ENCODE results near the gene BIRC6.

The BIRC6 gene

DNA sequence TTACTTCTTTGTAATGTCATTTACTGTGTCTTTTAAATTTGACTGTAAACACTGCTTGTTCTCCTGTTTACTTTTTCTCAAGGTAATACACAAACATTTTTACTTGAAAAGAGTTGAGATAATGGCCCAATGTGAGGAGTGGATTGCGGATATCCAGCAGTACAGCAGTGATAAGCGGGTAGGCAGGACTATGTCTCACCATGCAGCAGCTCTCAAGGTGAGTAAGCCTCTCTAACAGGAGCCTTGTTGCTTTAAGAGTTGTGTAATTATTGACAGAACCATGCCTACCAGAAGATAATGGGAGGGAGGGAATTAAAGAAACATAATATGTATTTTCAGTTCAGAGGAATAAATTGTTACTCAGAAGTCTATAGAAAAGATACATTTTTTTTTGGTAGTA, 254.5 kb downstream of the BIRC6 start:
- Histone ChIP-seq H3K27ac (ENCODE audit: low read depth, low read length) (no peak overlapping the region), H3K4me3 (ENCODE audit: low read length) (no peak overlapping the region), H3K36me3 (ENCODE audit: control insufficient read depth, insufficient read depth, low read length) (peaks cover 18% of the 10 kb centered on the region), H3K9ac (ENCODE audit: low read length) (no peak overlapping the region), H3K27me3 (ENCODE audit: control insufficient read depth, insufficient read depth, low read length) (no peaks in the 10 kb centered on the region), H3K4me1 (ENCODE audit: control insufficient read depth, insufficient read depth, low read length) (no peaks in the 10 kb centered on the region)

GRCh38 chr2:32611771-32612170, 254.9 kb downstream of the BIRC6 start:
- H3K9ac ChIP-seq (ENCODE audit: low read length), result no peak overlapping the region
- no peak overlapping the region for H3K27ac ChIP-seq (ENCODE audit: low read depth, low read length)
- no peak overlapping the region for H3K4me3 ChIP-seq (ENCODE audit: low read length)
- H3K27me3 ChIP-seq (ENCODE audit: control insufficient read depth, insufficient read depth, low read length), result no peaks in the 10 kb centered on the region
- no peaks in the 10 kb centered on the region for H3K4me1 ChIP-seq (ENCODE audit: control insufficient read depth, insufficient read depth, low read length)
- peaks cover 18% of the 10 kb centered on the region for H3K36me3 ChIP-seq (ENCODE audit: control insufficient read depth, insufficient read depth, low read length)

DNA sequence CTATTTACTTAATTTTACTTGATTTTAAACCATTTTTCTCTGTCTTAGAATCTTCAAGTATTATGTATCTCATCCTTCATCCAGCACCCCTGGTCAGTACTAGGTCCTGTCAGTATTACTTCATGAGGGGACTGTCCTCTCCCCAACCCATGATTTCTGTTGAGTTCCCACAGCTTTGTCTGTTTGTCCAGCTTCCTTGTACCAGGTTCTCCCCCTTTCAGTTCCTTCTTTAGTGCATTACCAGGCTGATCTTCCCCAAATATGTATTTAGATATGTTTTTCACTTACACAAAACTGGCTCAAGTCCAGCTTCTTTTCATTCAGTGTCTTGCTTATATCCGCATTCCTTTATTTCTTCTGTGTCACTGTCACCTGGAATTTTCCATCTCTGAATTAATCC, 257.3 kb downstream of the BIRC6 start:
- peaks cover 24% of the 10 kb centered on the region for H3K36me3 ChIP-seq (ENCODE audit: control insufficient read depth, insufficient read depth, low read length)
- no peak overlapping the region for H3K4me3 ChIP-seq (ENCODE audit: low read length)
- H3K4me1 ChIP-seq (ENCODE audit: control insufficient read depth, insufficient read depth, low read length), result no peaks in the 10 kb centered on the region
- H3K9ac ChIP-seq (ENCODE audit: low read length), result no peak overlapping the region
- H3K27ac ChIP-seq (ENCODE audit: low read depth, low read length), result no peak overlapping the region
- H3K27me3 ChIP-seq (ENCODE audit: control insufficient read depth, insufficient read depth, low read length), result no peaks in the 10 kb centered on the region

DNA sequence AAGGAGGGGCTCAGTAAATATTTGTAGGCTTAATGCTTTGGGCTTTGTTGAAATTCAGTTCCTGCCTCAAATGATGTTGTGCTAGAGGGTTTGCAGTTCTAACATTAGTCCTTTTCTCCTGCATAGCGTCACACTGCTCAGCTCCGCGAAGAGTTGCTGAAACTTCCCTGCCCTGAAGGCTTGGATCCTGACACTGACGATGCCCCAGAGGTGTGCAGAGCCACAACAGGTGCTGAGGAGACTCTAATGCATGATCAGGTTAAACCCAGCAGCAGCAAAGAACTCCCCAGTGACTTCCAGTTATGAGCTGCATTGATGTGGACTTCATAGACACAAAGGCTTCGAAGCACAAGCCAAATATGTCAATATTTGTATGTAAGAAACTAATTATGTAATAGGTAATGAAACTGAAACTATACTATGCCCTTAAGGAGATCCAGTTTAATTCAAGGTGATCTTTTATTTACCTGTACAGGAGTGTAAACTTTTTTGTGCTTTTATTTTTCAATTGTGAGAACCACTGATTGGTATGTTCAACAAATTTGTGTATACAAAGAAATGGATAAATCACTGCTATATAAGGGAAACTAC, 260.9 kb downstream of the BIRC6 start:
- no peak overlapping the region for H3K9ac ChIP-seq (ENCODE audit: low read length)
- H3K27ac ChIP-seq (ENCODE audit: low read depth, low read length), result no peak overlapping the region
- H3K36me3 ChIP-seq (ENCODE audit: control insufficient read depth, insufficient read depth, low read length), result peaks cover 16% of the 10 kb centered on the region

GRCh38 chr2:32622570-32623310, 265.9 kb downstream of the BIRC6 start:
- Histone ChIP-seq H3K27ac (ENCODE audit: low read depth, low read length) (no peak overlapping the region), H3K9ac (ENCODE audit: low read length) (no peak overlapping the region), H3K4me3 (ENCODE audit: low read length) (no peak overlapping the region), H3K36me3 (ENCODE audit: control insufficient read depth, insufficient read depth, low read length) (peaks cover 1% of the 10 kb centered on the region), H3K27me3 (ENCODE audit: control insufficient read depth, insufficient read depth, low read length) (no peaks in the 10 kb centered on the region), H3K4me1 (ENCODE audit: control insufficient read depth, insufficient read depth, low read length) (no peaks in the 10 kb centered on the region)

More for the DNA sequence above, 260.9 kb downstream of the BIRC6 start:
- Histone ChIP-seq H3K4me1 (ENCODE audit: control insufficient read depth, insufficient read depth, low read length) (no peaks in the 10 kb centered on the region), H3K4me3 (ENCODE audit: low read length) (no peak overlapping the region), H3K27me3 (ENCODE audit: control insufficient read depth, insufficient read depth, low read length) (no peaks in the 10 kb centered on the region)

DNA sequence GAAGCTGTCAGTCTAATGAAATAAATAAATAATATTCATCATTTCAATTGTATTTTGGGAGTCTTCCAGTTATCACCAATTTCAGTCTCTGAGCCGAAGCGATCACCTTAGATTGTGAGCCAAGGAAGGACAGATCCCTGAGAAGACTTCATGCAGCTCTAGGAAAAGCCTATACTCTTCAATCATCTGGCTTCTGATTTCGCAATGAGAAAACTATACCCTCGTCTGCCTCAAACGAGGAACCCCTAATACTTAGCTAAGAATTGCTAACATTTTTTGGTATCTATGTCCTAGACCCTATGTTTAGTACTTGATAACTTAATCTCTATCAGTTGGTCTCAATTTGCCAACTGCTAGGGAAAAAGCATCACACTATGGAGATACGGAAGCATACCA, 266.5 kb downstream of the BIRC6 start:
- Histone ChIP-seq H3K36me3 (ENCODE audit: control insufficient read depth, insufficient read depth, low read length) (no peaks in the 10 kb centered on the region), H3K9ac (ENCODE audit: low read length) (no peak overlapping the region), H3K4me1 (ENCODE audit: control insufficient read depth, insufficient read depth, low read length) (no peaks in the 10 kb centered on the region), H3K27ac (ENCODE audit: low read depth, low read length) (no peak overlapping the region), H3K4me3 (ENCODE audit: low read length) (no peak overlapping the region), H3K27me3 (ENCODE audit: control insufficient read depth, insufficient read depth, low read length) (no peaks in the 10 kb centered on the region)

DNA sequence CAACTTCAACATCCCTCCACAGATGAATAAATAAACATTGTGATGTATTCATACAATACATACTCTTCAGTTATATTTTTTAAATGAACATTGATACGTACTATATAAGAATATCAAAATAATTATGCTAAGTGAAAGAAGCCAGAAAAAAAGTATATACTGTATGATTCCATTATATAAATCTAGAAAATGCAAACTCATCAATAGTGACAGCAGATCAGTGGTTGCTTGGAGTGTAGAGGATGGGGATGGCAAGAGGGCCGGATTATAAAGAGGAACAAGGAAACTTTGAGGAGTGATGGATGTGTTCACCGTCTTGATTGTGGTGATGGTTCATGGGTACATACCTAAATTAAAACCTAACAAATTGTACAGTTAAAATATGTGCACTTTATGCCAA, 268.0 kb downstream of the BIRC6 start:
- H3K27ac ChIP-seq (ENCODE audit: low read depth, low read length), result no peak overlapping the region
- no peaks in the 10 kb centered on the region for H3K27me3 ChIP-seq (ENCODE audit: control insufficient read depth, insufficient read depth, low read length)
- H3K9ac ChIP-seq (ENCODE audit: low read length), result no peak overlapping the region
- no peaks in the 10 kb centered on the region for H3K4me1 ChIP-seq (ENCODE audit: control insufficient read depth, insufficient read depth, low read length)
- no peak overlapping the region for H3K4me3 ChIP-seq (ENCODE audit: low read length)
- H3K36me3 ChIP-seq (ENCODE audit: control insufficient read depth, insufficient read depth, low read length), result no peaks in the 10 kb centered on the region

- Histone ChIP-seq H3K9ac (ENCODE audit: low read length) (no peak overlapping the region), H3K36me3 (ENCODE audit: control insufficient read depth, insufficient read depth, low read length) (no peaks in the 10 kb centered on the region), H3K4me1 (ENCODE audit: control insufficient read depth, insufficient read depth, low read length) (no peaks in the 10 kb centered on the region), H3K27me3 (ENCODE audit: control insufficient read depth, insufficient read depth, low read length) (no peaks in the 10 kb centered on the region), H3K27ac (ENCODE audit: low read depth, low read length) (no peak overlapping the region), H3K4me3 (ENCODE audit: low read length) (peak overlapping the region; percentile 58)
Observed at GRCh38 chr2:32626639-32627221, 269.9 kb downstream of the BIRC6 start.

DNA sequence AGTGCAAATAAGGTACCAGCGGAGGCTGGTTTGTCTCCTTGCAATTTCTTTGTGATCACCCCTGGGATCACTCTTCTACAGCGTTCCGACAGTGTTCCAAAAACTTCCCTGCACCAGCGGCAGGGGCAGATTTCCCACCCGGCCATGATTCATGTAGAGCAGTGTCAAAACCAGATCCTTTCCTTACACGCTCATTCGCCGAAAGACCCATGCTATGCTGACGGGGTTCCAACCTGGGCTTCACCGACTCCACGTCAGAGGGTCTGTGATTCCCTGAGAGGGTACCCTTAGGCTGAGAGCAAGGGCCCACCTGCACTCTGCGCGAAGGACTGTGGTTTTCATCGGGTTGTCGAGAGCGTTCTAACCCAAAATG, 270.6 kb downstream of the BIRC6 start:
- Histone ChIP-seq H3K27ac (ENCODE audit: low read depth, low read length) (peak overlapping the region; percentile 30), H3K4me3 (ENCODE audit: low read length) (peak overlapping the region; percentile 58), H3K27me3 (ENCODE audit: control insufficient read depth, insufficient read depth, low read length) (no peaks in the 10 kb centered on the region), H3K36me3 (ENCODE audit: control insufficient read depth, insufficient read depth, low read length) (no peaks in the 10 kb centered on the region), H3K4me1 (ENCODE audit: control insufficient read depth, insufficient read depth, low read length) (no peaks in the 10 kb centered on the region), H3K9ac (ENCODE audit: low read length) (no peak overlapping the region)

DNA sequence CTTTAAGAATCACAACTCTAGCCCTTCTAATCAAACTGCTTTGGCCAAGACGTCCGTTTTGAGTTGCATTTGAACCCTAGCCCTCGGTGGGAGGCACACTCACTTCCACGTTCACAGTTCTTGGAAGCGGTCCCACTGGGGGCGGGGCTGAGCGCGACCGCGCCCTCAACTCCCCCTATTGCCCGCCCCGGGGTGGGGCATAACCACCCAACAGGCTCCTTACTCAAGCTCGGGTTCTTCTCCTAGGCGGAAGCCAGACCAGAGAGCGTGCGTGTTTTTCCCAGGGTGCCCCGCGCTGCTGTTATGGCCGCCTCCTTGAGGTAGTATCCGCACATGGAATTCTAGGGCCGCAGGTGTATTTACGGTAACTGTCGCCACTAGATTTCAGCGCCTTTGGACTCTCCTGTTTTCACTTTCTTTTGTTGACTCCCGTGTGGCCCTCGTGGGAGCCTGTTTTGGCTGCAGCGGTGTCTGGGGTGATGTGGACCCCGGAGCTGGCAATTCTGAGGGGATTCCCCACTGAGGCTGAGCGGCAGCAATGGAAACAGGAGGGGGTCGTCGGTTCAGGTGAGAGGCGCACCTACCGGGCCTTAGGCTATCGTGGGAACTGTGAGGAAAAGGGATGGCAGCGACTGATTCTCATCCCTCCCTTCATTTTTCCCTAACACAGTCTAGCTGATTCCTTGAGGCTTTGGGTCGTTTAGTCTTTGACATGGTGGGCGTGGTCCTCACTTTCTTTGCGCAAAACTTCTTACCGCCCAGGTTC, 271.2 kb downstream of the BIRC6 start, which contains the start of gene TTC27:
Gene TTC27 (plus strand): TSS at position 237 of the 766 bp plus-strand sequence. CDS start 243 bp downstream, at position 480.
- peak within 1 kb of the TSS; percentile 30 for H3K27ac ChIP-seq (ENCODE audit: low read depth, low read length)
- H3K4me1 ChIP-seq (ENCODE audit: control insufficient read depth, insufficient read depth, low read length), result no peaks in the 10 kb centered on the region
- H3K36me3 ChIP-seq (ENCODE audit: control insufficient read depth, insufficient read depth, low read length), result no peaks in the 10 kb centered on the region
- H3K27me3 ChIP-seq (ENCODE audit: control insufficient read depth, insufficient read depth, low read length), result no peaks in the 10 kb centered on the region
- H3K9ac ChIP-seq (ENCODE audit: low read length), result peak within 1 kb of the TSS; percentile 43
- peak within 1 kb of the TSS; percentile 58 for H3K4me3 ChIP-seq (ENCODE audit: low read length)

DNA sequence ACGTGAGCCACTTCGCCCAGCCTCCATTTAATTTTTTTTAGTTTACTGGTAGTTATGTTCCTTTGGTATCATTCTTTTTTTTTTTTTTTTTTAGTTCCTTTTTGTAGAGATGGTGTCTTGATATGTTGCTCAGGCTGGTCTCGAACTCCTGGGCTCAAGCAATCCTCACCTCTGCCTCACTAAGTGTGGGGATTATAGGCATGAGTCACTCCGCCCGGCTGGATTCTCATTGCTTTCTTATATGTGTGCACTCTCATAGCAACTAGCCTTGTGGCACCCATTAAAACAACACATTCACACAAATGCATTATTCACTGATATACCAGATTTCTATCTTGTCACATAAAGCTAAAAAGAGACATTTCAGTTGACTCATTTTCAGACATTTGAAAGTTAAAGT, 275.3 kb downstream of the BIRC6 start:
- no peak overlapping the region for H3K4me3 ChIP-seq (ENCODE audit: low read length)
- no peaks in the 10 kb centered on the region for H3K4me1 ChIP-seq (ENCODE audit: control insufficient read depth, insufficient read depth, low read length)
- H3K27ac ChIP-seq (ENCODE audit: low read depth, low read length), result no peak overlapping the region
- peaks cover 3% of the 10 kb centered on the region for H3K36me3 ChIP-seq (ENCODE audit: control insufficient read depth, insufficient read depth, low read length)
- H3K27me3 ChIP-seq (ENCODE audit: control insufficient read depth, insufficient read depth, low read length), result no peaks in the 10 kb centered on the region
- no peak overlapping the region for H3K9ac ChIP-seq (ENCODE audit: low read length)

DNA sequence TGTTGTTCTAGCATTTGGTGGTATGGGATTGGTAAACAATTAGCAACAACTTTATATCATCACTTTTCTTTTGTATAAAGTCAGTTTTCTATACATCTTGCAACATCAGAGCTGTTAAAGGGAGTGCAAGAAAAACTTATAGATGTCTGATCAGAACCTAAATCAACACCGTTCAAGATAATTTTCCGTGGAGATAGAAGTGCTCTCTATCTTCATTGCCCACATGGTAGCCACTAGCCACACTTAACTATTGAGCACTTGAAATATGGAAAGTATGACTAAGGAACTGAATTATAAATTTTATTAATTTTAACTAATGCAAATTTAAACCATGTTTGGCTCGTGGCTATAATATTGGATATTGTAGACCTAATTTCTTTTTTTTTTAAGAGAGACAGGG, 276.2 kb downstream of the BIRC6 start:
- Histone ChIP-seq H3K27ac (ENCODE audit: low read depth, low read length) (no peak overlapping the region), H3K4me1 (ENCODE audit: control insufficient read depth, insufficient read depth, low read length) (no peaks in the 10 kb centered on the region), H3K4me3 (ENCODE audit: low read length) (no peak overlapping the region), H3K9ac (ENCODE audit: low read length) (no peak overlapping the region), H3K27me3 (ENCODE audit: control insufficient read depth, insufficient read depth, low read length) (no peaks in the 10 kb centered on the region), H3K36me3 (ENCODE audit: control insufficient read depth, insufficient read depth, low read length) (peaks cover 8% of the 10 kb centered on the region)
